HFF-Myc (cell line): ENCODE measurements around the gene NCCRP1.
"Not testable (repeated sequence)": the region's sequence is repeated elsewhere in the genome, so short reads cannot be mapped to it uniquely, and the experiment has no call there.

Experiments used
- DNase-seq: peaks from one replicate; pipeline ENCODE4 v3.0.0-alpha.2; 2011; ENCODE audit warnings: low read depth; ENCODE audit errors: extremely low read depth
- H3K4me3 ChIP-seq: replicated peaks from 2 replicates; pipeline ENCODE4 v1.5.1; 2011; ENCODE audit warnings: low read depth, mild to moderate bottlenecking, control low read depth, low read length
- CTCF ChIP-seq: IDR thresholded peaks from 2 replicates; pipeline ENCODE4 v1.5.1; 2012; ENCODE audit warnings: mild to moderate bottlenecking, low read depth, low read length, control low read depth; ENCODE audit errors: missing control alignments

NCCRP1 gene

DNA sequence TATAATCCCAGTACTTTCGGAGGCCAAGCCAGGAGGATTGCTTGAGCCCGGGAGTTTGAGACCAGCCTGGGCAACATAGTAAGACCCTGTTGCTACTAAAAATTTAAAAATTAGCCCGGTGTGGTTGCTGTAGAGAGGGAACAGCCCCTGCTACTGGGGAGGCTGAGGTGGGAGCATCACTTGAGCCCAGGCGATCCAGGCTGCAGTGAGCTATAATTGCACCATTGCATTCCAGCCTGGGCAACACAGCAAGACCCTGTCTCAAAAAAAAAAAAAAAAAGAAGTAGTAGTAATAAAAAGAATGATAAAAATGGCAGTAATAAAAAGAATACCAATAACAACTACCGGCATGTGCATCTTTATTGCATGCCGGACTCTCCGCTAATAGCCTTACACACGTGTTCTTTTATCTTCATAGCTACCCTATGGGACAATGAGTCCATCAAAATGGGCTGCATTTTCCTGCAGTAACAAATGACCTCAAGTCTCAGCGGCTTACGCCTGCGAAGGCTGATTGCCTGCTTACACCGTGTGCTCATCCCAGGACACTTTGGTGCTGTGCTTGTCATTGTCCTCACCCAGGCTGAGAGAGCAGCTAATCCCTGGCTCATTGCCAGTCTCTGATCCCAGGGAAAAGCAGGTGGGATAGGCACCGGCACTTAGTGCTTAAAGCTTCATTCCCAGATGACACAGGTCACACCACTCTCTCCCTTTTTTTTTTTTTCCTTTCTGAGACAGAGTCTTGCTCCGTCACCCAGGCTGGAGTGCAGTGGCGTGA is 21.7 kb downstream of the NCCRP1 start:
- H3K4me3 ChIP-seq = no peak overlapping the region
- no peak for DNase-seq
- no peak for TF ChIP-seq CTCF

DNA sequence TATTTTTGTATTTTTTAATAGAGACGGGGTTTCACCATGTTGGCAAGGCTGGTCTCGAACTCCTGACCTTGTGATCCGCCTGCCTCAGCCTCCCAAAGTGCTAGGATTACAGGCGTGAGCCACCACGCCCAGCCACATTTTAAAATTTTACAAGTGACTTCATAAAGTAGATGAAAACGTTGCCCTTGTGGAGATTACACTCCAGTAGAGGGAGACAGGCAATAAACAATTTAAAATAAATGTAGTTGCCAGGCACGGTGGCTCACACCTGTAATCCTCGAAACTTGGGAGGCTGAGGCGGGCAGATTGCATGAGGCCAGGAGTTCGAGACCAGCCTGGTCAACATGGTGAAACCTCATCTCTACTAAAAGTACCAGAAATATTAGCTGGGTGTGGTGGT is 22.3 kb downstream of the NCCRP1 start:
- H3K4me3 ChIP-seq, DNase-seq: not testable (repeated sequence)

DNA sequence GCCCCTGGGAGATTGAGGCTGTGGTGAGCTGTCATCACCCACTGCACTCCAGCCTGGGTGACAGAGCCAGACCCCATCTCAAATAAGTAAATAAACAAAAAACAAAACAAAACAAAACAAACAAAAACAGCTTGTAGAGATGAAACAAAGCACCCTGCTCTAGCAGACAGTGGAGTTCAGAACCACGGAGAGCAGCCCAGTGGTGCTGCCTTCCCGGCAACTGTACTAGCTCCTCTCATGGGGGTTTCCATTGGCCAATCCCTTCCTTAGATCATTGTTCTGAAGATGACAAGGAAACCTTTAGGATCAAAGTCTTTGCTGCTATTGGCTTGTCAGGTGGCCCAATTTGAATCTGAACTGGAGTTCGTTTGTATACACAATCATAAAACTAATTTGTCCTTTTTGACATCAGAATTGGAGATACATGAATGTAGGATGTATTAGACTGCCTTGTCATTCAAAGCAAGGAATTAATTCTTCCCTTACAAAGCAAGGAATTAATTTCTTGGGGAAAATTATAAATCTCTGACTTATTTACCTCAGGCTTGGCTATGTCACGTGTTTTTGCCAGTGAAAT is 27.0 kb downstream of the NCCRP1 start:
- TF ChIP-seq CTCF = no peak
- H3K4me3 ChIP-seq = no peak overlapping the region
- DNase-seq = no peak

GRCh38 chr19:39224910-39225309 is 28.1 kb downstream of the NCCRP1 start:
- H3K4me3 ChIP-seq = no peak overlapping the region
- DNase-seq = no peak
- no peak for TF ChIP-seq CTCF

- no peak overlapping the region for H3K4me3 ChIP-seq
- no peak for DNase-seq
- TF ChIP-seq CTCF = no peak
Measured at GRCh38 chr19:39230096-39230764, 33.5 kb downstream of the NCCRP1 start.

DNA sequence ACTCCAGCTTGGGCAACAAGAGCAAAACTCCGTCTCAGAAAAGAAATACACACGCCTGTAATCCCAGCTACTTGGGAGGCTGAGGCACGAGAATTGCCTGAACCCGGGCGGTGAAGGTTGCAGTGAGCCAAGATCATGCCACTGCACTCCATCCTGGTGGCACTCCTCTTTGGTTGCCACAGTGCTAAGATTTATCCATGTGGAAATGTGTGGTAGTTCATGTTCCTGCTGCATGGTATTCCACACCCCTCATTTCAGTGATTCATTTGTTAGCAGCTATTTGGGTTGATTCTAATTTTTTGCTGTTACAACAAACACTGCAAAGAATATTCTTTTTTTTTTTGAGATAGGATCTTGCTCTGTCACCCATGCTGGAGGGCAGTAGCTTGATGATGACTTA is 35.9 kb downstream of the NCCRP1 start:
- DNase-seq = no peak
- no peak for TF ChIP-seq CTCF
- H3K4me3 ChIP-seq = no peak overlapping the region

DNA sequence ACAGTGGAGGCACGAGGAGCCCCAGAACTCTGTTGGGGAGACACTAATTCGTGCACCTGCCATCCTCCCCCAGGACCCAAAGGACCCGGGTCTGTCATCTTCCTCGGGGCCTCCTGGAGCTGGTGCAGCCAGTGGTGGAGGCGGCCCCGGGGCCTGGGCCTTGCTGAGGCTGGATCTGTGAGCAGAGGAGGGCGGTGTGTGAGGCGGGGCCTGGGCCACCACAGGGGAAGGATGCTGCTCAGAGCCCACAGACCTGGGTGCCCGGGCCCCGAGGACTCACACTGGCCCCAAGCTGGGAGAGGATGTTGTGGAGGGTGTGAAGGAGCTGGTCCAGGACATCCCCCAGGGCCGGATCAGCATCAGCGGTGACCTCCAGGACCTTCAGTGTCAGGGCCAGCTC is 39.8 kb downstream of the NCCRP1 start:
- no peak for TF ChIP-seq CTCF
- H3K4me3 ChIP-seq = no peak overlapping the region
- DNase-seq = no peak
